K562 (cell line): ENCODE results near the gene SAE1. TPM values are rescaled to one million over a fixed set of nuclear protein-coding genes. Genes with fewer than 3 reads are reported as not detected.

Source experiments
- ATAC-seq: fragments of 200-7000 bp; cut with Tn5 transposase; 3 replicates; pipeline ENCODE4 v1.9.1; 2020; ENCODE audit warnings: moderate library complexity
- BruUV-seq: library from RNA; stranded (reverse); fragments of 400-500 nt; replicated peaks from 2 replicates; lab custom pipeline; 2021; lab: Mats Ljungman, UMichigan
- CTCF ChIA-PET: fragments of 300-600 bp; formaldehyde crosslinking; extraction: SDS; loops from one replicate; lab custom pipeline; 2021; ENCODE audit warnings: low intra/inter-chr PET ratio; lab: Yijun Ruan, JAX
- POLR2A ChIA-PET: fragments of 300-600, 350-650 bp; sonication (Branson Sonifier 250); formaldehyde crosslinking; extraction: SDS; loops from one replicate; lab custom pipeline; 2021; ENCODE audit warnings: antibody characterized with exemption, inconsistent platforms; lab: Yijun Ruan, JAX
- DNase-seq, 4 experiments: peaks; one replicate each; pipeline versions ENCODE4 v3.0.0 to v3.0.0-alpha.2; 2011 to 2018; ENCODE audit warnings: low spot score in 3 of 4, mixed read lengths in 3 of 4; ENCODE audit errors: extremely low read depth in 1 of 4
- FAIRE-seq: peaks from 2 replicates; lab custom pipeline; 2011; peaks lifted over from hg19 to GRCh38; lab: Jason Lieb, UNC
- H2AFZ ChIP-seq: 2 replicates; pipeline ENCODE4 v1.6.0; 2011; ENCODE audit warnings: low read depth, low read length, control low read depth, inconsistent platforms
- H3K27ac ChIP-seq: fragments of 200-600 bp; 3 replicates; pipeline ENCODE4 v1.8.0; 2011; ENCODE audit warnings: low read depth, mild to moderate bottlenecking, control low read depth, inconsistent platforms, low read length, moderate library complexity, mixed read lengths; ENCODE audit errors: extremely low read depth
- H3K27me3 ChIP-seq, 2 experiments: fragments of 300-600 bp in 1 of 2; 2 replicates in 1 of 2; 3 replicates in 1 of 2; pipeline versions ENCODE4 v1.6.0 to v1.8.0; 2011; ENCODE audit warnings: inconsistent platforms in 2 of 2, low read length in 2 of 2, mild to moderate bottlenecking in 1 of 2, mixed read lengths in 1 of 2, moderate library complexity in 1 of 2; ENCODE audit not compliant: control insufficient read depth in 2 of 2, insufficient read depth in 2 of 2
- H3K36me3 ChIP-seq: fragments of 300-600 bp; 3 replicates; pipeline ENCODE4 v1.8.0; 2011; ENCODE audit warnings: mild to moderate bottlenecking, low read length, inconsistent platforms; ENCODE audit not compliant: control insufficient read depth, insufficient read depth
- H3K4me1 ChIP-seq, 2 experiments: fragments of 200-600 bp in 1 of 2; replicated peaks in 1 of 2; 2 replicates in 1 of 2; 3 replicates in 1 of 2; pipeline versions ENCODE4 v1.5.1 to v1.8.0; 2011; ENCODE audit warnings: inconsistent platforms in 2 of 2, low read length in 2 of 2, mild to moderate bottlenecking in 1 of 2, mixed read lengths in 1 of 2, moderate library complexity in 1 of 2; ENCODE audit not compliant: control insufficient read depth in 2 of 2, insufficient read depth in 2 of 2
- H3K4me2 ChIP-seq: 2 replicates; pipeline ENCODE4 v1.6.1; 2011; ENCODE audit warnings: low read length, control low read depth, inconsistent platforms, mixed read lengths; ENCODE audit not compliant: insufficient read depth
- H3K4me3 ChIP-seq: fragments of 200-600 bp; sonication (generic), shearing (Covaris generic); 2 replicates; pipeline ENCODE4 v1.5.1; 2016; ENCODE audit warnings: control low read depth, inconsistent platforms
- H3K79me2 ChIP-seq: fragments of 200-600 bp; 3 replicates; pipeline ENCODE4 v1.8.0; 2011; ENCODE audit warnings: low read length, inconsistent platforms; ENCODE audit not compliant: control insufficient read depth, insufficient read depth
- H3K9ac ChIP-seq, 2 experiments: 2 replicates each; pipeline versions ENCODE4 v1.6.0 to v1.6.1; 2011; ENCODE audit warnings: low read depth in 2 of 2, low read length in 2 of 2, control low read depth in 1 of 2, inconsistent platforms in 1 of 2, mild to moderate bottlenecking in 1 of 2, mixed read lengths in 1 of 2; ENCODE audit not compliant: insufficient read depth in 1 of 2
- H3K9me1 ChIP-seq: one replicate; pipeline ENCODE4 v1.6.0; 2011; ENCODE audit warnings: inconsistent platforms, mild to moderate bottlenecking, low read length, moderate library complexity; ENCODE audit not compliant: control insufficient read depth, insufficient read depth
- H3K9me3 ChIP-seq: replicated peaks from 2 replicates; pipeline ENCODE4 v1.5.1; 2011; ENCODE audit warnings: low read depth, low read length, inconsistent platforms; ENCODE audit not compliant: control insufficient read depth, insufficient read depth
- H4K20me1 ChIP-seq: replicated peaks from 2 replicates; pipeline ENCODE4 v1.6.1; 2011; ENCODE audit warnings: low read length, inconsistent platforms, mixed read lengths; ENCODE audit not compliant: control insufficient read depth, insufficient read depth
- CREB3 ChIP-seq: fragments of 450-650 bp; conservative IDR thresholded peaks from 2 replicates; pipeline ENCODE4 v1.6.1; 2016; ENCODE audit warnings: missing genetic modification characterization, low read depth, mild to moderate bottlenecking, missing compliant biosample characterization, moderate library complexity
- GATAD2A ChIP-seq: fragments of 450-650 bp; IDR thresholded peaks from 2 replicates; pipeline ENCODE4 v1.6.1; 2017
- KLF16 ChIP-seq: IDR thresholded peaks from 2 replicates; pipeline ENCODE4 v1.6.1; 2016; ENCODE audit warnings: antibody characterized with exemption
- MAFG ChIP-seq: fragments of 450-650 bp; conservative IDR thresholded peaks from 2 replicates; pipeline ENCODE4 v1.6.1; 2016; ENCODE audit warnings: missing genetic modification characterization, missing compliant biosample characterization
- MED1 ChIP-seq: sonication (generic); formaldehyde crosslinking; IDR thresholded peaks from 2 replicates; pipeline ENCODE4 v1.8.1; 2023; ENCODE audit warnings: missing genetic modification reagents, borderline replicate concordance
- NCOA6 ChIP-seq: fragments of 450-650 bp; IDR thresholded peaks from 2 replicates; pipeline ENCODE4 v1.6.1; 2017; ENCODE audit warnings: mild to moderate bottlenecking
- NFE2 ChIP-seq: IDR thresholded peaks from 2 replicates; pipeline ENCODE4 v1.6.1; 2014; ENCODE audit warnings: antibody characterized with exemption, low read depth
- NFXL1 ChIP-seq: fragments of 450-650 bp; formaldehyde crosslinking; IDR thresholded peaks from 2 replicates; pipeline ENCODE4 v1.4.0; 2021; ENCODE audit warnings: mild to moderate bottlenecking
- SOX6 ChIP-seq: fragments of 450-650 bp; IDR thresholded peaks from 2 replicates; pipeline ENCODE4 v1.6.1; 2014; ENCODE audit warnings: mild to moderate bottlenecking
- SPI1 ChIP-seq: IDR thresholded peaks from 2 replicates; pipeline ENCODE4 v1.6.1; 2011; ENCODE audit warnings: low read depth, low read length, control low read depth, borderline replicate concordance
- ZNF316 ChIP-seq: fragments of 450-650 bp; IDR thresholded peaks from 2 replicates; pipeline ENCODE4 v1.6.1; 2016
- ZNF384 ChIP-seq: IDR thresholded peaks from 2 replicates; pipeline ENCODE4 v1.6.1; 2012; ENCODE audit warnings: low read depth, low read length, improper control_type of control experiment
- ZNF445 ChIP-seq: fragments of 250-450 bp; sonication (Bioruptor Pico); IDR thresholded peaks from 2 replicates; pipeline ENCODE4 v1.4.0; 2020; ENCODE audit warnings: low read depth, mild to moderate bottlenecking, moderate library complexity
- ZNF449 ChIP-seq: fragments of 250-450 bp; sonication (Bioruptor Pico); IDR thresholded peaks from 2 replicates; pipeline ENCODE4 v1.8.0; 2022; ENCODE audit warnings: moderate library complexity, mild to moderate bottlenecking, inconsistent platforms
- ZNF707 ChIP-seq: fragments of 250-450 bp; sonication (Bioruptor Pico); conservative IDR thresholded peaks from 2 replicates; pipeline ENCODE4 v1.8.0; 2022; ENCODE audit warnings: inconsistent platforms, mild to moderate bottlenecking, moderate library complexity
- ZNF778 ChIP-seq: fragments of 450-650 bp; formaldehyde crosslinking; IDR thresholded peaks from 2 replicates; pipeline ENCODE4 v1.4.0; 2020; ENCODE audit warnings: mild to moderate bottlenecking, moderate library complexity
- WGBS: fragments of 100-300 bp; shearing (Covaris generic); methylation state at CpG from one replicate; pipeline ENCODE4 v1.1.6; 2016; ENCODE audit warnings: low coverage, mixed read lengths; ENCODE audit not compliant: insufficient coverage; ENCODE audit errors: missing lambda C conversion rate; 5-methylcytosine and 5-hydroxymethylcytosine counted together
- in situ Hi-C: fragments of 300-500 bp; cut with MboI; formaldehyde crosslinking; loops from 4 replicates; pipeline ENCODE4 v1.15.0; 2018; ENCODE audit warnings: inconsistent platforms, mixed read lengths
- intact Hi-C: fragments of 100-400 bp; cut with micrococcal nuclease; formaldehyde crosslinking; loops from 2 replicates; pipeline ENCODE4 v1.14.2; 2022
- polyA plus RNA-seq, 8 experiments: library from polyadenylated mRNA; depleted of rRNA in 4 of 8; stranded (reverse) in 5 of 8; unstranded in 3 of 8; fragments of >200 nt; fragmentation: Nextera tagmentation in 2 of 8; fragmentation: Illumina TruSeq in 1 of 8; extraction: Ambion mirVana in 2 of 8; extraction: Trizol in 1 of 8; gene quantifications; 2 replicates each; pipeline versions ENCODE4 v1.2.1 to v1.2.3, GENCODE V29; 2011 to 2014; ENCODE audit warnings: inconsistent platforms in 1 of 8, missing spikeins in 1 of 8
- total RNA-seq, 7 experiments: library from RNA; depleted of rRNA in 6 of 7; stranded (reverse); fragments of >200 nt in 6 of 7; fragmentation: Illumina TruSeq in 2 of 7; extraction: Trizol in 2 of 7; gene quantifications; 2 replicates each; pipeline versions ENCODE4 v1.2.1 to v1.2.3, GENCODE V29; 2011 to 2021; ENCODE audit warnings: low replicate concordance in 1 of 7

Gene SAE1
- total and polyA plus RNA-seq, 9 of the 15 experiments (the other 6 are each of a cell fraction or from before 2014, with no cell fraction given): 82.8 to 299 (median 217) TPM

GRCh38 chr19:47190167-47190727 lies 59.6 kb downstream of the SAE1 start (continued):
- TF ChIP-seq ZNF778 (CRISPR knock-in tag) (no peak), ZNF316 (peak; percentile 88), CREB3 (tag) (no peak), ZNF707 (CRISPR knock-in tag) (no peak), ZNF384 (no peak), NFE2 (peak; percentile 42; the same call in 1 of the 2 replicates), SOX6 (no peak), NFXL1 (CRISPR knock-in tag) (no peak), ZNF445 (CRISPR knock-in tag) (no peak), NCOA6 (no peak), MAFG (tag) (peak; percentile 79)
- TF ChIP-seq, all 486 proteins: peak for 7

- H2AFZ ChIP-seq: no peak overlapping the region
- no peak overlapping the region for H3K9ac ChIP-seq
- ATAC-seq (no peak; the same call in 2 of the 3 replicates), DNase-seq (no peak), FAIRE-seq (peak; percentile 19)
- H3K9me1 ChIP-seq: no peaks in the 10 kb centered on the region
- POLR2A ChIA-PET: interaction anchor here (2.1 kb wide), 1 partner anchor 8 kb away, joined by 7 read pairs; no protein-coding TSS in a partner anchor
- no peaks in the 10 kb centered on the region for H3K9me3 ChIP-seq
- in situ Hi-C loops: no loop called here
- 0 out of 3 replicates have a peak overlapping the region, but pooled peaks have one; percentile 28 for H3K27ac ChIP-seq
- CTCF ChIA-PET: no interaction called here
- intact Hi-C loops: no loop called here
- BruUV-seq: no TSS peak
- H3K4me2 ChIP-seq: no peak overlapping the region
- H3K27me3 ChIP-seq: no peaks in the 10 kb centered on the region
- H3K4me1 ChIP-seq: no peaks in the 10 kb centered on the region; a peak in 1 of 5 replicates
- WGBS: no CpG with 5 or more reads among the region's 1 CpG
- H4K20me1 ChIP-seq: no peaks in the 10 kb centered on the region
- H3K4me3 ChIP-seq: no peak overlapping the region
- no peaks in the 10 kb centered on the region; the same call in 2 of the 3 replicates for H3K79me2 ChIP-seq
- H3K36me3 ChIP-seq: peaks cover 57% of the 10 kb centered on the region
- TF ChIP-seq SPI1: peak; percentile 42; the same call in 1 of the 2 replicates
- no peak for TF ChIP-seq ZNF449 (CRISPR knock-in tag)
- TF ChIP-seq GATAD2A: no peak
- TF ChIP-seq MED1 (CRISPR knock-in tag): no peak
- TF ChIP-seq KLF16: 0 out of 2 replicates have a peak, but pooled peaks have one; percentile 24
Observed at GRCh38 chr19:47195434-47195833, 64.8 kb downstream of the SAE1 start.
